ENCODE data around the gene METTL2A.

DNA sequence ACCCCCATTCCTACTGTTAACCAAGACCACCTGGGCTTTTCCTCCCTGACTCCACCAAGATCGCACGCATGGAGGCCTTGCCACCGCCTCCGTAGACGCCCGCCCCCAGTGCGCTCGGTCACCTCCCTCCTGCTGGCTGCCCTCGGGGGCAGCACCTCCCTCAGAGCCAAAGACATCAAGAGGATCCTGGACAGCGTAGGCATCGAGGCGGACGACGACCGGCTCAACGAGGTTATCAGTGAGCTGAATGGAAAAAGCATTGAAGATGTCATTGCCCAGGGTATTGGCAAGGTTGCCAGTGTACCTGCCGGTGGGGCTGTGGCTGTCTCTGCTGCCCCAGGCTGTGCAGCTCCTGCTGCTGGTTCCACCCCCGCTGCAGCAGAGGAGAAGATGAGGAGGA lies 42.1 kb upstream of the METTL2A start:
- TF ChIP-seq EZH2 (IDR thresholded peaks at IDR 0.05; ENCODE audit: insufficient read depth, poor library complexity, severe bottlenecking) (no peak), EZH2phosphoT487 (IDR thresholded peaks at IDR 0.05; ENCODE audit: insufficient read depth, low read depth) (no peak)

Measured in GM23248 (cell line).